Measurements from ENCODE around the gene IL34. TPM values are rescaled to one million over a fixed set of nuclear protein-coding genes. Genes with fewer than 3 reads are reported as not detected.

The IL34 gene
- total and polyA plus RNA-seq, 2 experiments from 2014 or later, result 4.3 to 6.6 TPM

- TF ChIP-seq ZNF462 (CRISPR knock-in tag; IDR thresholded peaks at IDR 0.05) (no peak), CREB1 (CRISPR knock-in tag; IDR thresholded peaks at IDR 0.05; ENCODE audit: low read depth) (no peak), JUNB (IDR thresholded peaks at IDR 0.05; ENCODE audit: unreplicated experiment) (no peak), POLR2AphosphoS5 (IDR thresholded peaks at IDR 0.05; ENCODE audit: low read depth) (no peak), ZNF331 (CRISPR knock-in tag; IDR thresholded peaks at IDR 0.05; ENCODE audit: low read depth) (no peak), EZH2 (IDR thresholded peaks at IDR 0.05; ENCODE audit: low read depth, unreplicated experiment) (no peak)
Observed at GRCh38 chr16:70709457-70709856, 63.1 kb downstream of the IL34 start (continued).

- peaks cover 61% of the 10 kb centered on the region for H3K4me1 Mint-ChIP-seq
- Histone ChIP-seq H3K36me3 (ENCODE audit: insufficient read depth) (no peaks in the 10 kb centered on the region), H3K4me2 (no peak overlapping the region), H3K4me3 (no peak overlapping the region), H3K4me1 (ENCODE audit: insufficient read depth) (peaks cover 26% of the 10 kb centered on the region), H3K9me2 (ENCODE audit: insufficient read depth) (no peaks in the 10 kb centered on the region), H2AFZ (no peak overlapping the region), H4K20me1 (replicated peaks; ENCODE audit: insufficient read depth) (no peaks in the 10 kb centered on the region), H3K27ac (ENCODE audit: low read depth) (no peak overlapping the region; the same call in 1 of the 2 replicates), H3K79me2 (replicated peaks; ENCODE audit: insufficient read depth) (no peaks in the 10 kb centered on the region), H3K27me3 (ENCODE audit: insufficient read depth) (no peaks in the 10 kb centered on the region), H3F3A (replicated peaks; ENCODE audit: low read depth) (peaks cover 6% of the 10 kb centered on the region; the same call in 1 of the 2 replicates)
- no peak overlapping the region for H3K27ac Mint-ChIP-seq
- no peaks in the 10 kb centered on the region for H3K36me3 Mint-ChIP-seq (ENCODE audit: low read depth)
- ATAC-seq (no peak), DNase-seq (ENCODE audit: low spot score) (no peak)
- H3K27me3 Mint-ChIP-seq (ENCODE audit: insufficient read depth, low read depth, poor library complexity), result peaks cover 20% of the 10 kb centered on the region
- no peaks in the 10 kb centered on the region; the same call in 2 of the 3 replicates for H3K9me3 Mint-ChIP-seq
- no peak overlapping the region for H3K4me3 Mint-ChIP-seq
- TF ChIP-seq EZH2 (IDR thresholded peaks at IDR 0.05; ENCODE audit: low read depth, unreplicated experiment) (no peak), CREB1 (CRISPR knock-in tag; IDR thresholded peaks at IDR 0.05; ENCODE audit: low read depth) (no peak), ETS1 (IDR thresholded peaks at IDR 0.05) (no peak), ZNF462 (CRISPR knock-in tag; IDR thresholded peaks at IDR 0.05) (no peak), ZNF114 (CRISPR knock-in tag; IDR thresholded peaks at IDR 0.05) (no peak), JUNB (IDR thresholded peaks at IDR 0.05; ENCODE audit: unreplicated experiment) (no peak), NANOG (IDR thresholded peaks at IDR 0.05; ENCODE audit: borderline replicate concordance) (no peak)
Observed at GRCh38 chr16:70709942-70710341, 63.6 kb downstream of the IL34 start.

Measured in GM23338 (cell line).